SIG-M5 treated with dmso at 0.1 percent for 504 hours (cell line): ENCODE data around the gene PRRX2.
A peak's percentile ranks its signal among the peaks of the same experiment; 100 is the strongest.
"Not testable (repeated sequence)": the region's sequence is repeated elsewhere in the genome, so short reads cannot be mapped to it uniquely, and the experiment has no call there.

Source experiments
- DNase-seq: peaks from one replicate; lab custom pipeline; 2025; ENCODE audit not compliant: unreplicated experiment; lab: John Stamatoyannopoulos, UW

PRRX2 gene

DNA sequence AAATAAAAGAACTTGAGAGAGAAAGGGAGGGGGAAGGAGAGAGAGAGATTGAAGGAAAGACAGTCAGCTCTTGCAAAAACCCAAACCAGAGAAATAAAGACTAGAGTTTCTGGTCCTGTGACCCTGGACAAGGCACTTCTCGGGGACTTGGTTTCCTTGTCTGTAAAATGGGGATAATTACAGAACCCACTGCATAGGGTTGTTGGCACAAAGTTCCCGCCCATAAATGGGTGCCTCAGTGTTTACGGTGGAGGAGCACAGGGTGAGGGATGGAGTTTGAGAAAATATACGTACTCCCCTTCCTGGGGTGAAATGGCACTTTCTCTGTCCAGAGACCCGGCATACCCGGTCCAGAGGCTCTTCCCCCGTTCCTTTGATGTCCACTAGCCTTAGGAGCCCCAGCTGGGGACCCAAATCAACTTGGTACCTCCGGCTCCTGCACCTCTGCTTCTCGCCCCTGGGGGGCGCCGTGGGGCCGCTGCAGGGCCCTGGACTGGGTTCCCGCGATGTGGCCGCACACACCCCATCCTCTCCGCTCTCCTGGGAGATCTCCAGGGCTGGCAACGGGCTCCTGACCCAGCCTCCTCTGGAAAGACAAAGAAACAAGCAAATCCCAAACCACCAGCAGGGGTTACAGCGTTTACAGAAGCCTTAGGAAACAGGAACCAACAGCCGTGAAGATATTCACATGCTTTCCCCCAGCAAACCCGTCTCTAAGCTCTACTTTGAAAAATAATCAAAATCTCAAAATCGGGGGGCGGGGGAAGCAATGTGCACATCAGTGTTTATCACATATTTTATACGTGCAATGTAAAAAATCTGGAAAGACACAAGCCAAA is 61.1 kb downstream of the PRRX2 start:
- peak; percentile 61 for DNase-seq

DNA sequence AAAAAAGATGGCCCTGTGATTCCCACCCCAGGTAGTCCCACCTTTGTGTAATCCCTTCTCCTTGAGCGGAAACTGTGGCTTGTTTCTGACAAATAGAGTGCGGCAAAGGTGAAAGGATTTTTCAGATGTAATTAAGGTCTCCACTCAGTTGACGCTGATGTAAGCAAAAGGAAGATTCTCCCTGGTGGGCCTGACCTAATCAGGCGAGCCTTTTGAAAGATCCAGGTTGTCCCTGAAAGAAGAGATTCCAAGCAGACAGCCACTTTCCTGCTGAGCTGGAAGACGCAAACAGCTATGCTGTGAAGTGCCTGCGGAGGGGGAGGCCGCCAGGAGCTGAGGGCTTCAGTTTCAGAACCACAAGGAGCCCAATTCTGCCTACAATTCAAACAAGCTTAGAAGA is 63.3 kb downstream of the PRRX2 start:
- no peak for DNase-seq

DNA sequence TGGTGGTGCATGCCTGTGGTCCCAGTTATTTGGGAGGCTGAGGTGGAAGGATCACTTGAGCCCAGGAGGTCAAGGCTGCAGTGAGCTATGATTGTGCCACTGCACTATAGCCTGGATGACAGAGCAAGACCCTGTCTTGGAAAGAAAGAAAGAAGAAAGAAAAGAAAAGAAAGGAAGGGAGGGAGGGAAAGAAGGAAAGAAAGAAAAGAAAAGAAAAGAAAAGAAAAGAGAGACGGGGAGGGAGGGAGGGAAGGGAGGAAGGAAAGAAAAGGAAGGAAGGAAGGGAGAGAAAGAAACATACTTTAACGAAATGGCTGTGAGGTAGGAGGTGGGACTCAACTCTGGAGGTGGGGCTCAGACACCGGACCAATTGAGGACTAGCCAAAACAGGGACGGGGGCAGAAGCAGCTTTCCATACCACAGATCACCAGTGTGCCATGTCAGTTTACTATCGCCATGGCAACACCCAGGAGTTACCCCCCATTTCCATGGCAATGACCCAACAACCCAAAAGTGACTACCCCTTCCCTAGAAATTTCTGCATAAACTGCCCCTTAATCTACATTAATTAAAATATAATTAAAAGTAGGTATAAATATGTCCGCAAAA is 66.1 kb downstream of the PRRX2 start:
- DNase-seq: no peak

DNA sequence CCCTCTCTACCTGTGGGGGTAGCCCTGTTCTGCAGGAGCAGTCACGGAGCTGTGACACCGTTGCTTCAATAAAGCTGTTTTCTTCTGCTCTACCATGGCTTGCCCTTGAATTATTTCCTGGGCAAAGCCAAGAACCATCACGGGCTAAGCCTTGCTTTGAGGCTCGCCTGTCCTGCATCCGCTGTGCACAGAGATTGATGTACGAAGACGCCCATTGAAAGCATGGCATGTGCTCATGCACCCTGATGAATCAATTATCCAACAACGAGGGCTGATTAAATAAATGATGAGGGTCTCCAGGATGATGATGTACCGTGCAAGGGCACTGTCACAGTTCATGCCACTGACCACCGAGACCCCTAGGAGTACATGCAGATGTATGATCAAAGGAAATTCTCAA is 66.7 kb downstream of the PRRX2 start:
- no peak for DNase-seq

DNA sequence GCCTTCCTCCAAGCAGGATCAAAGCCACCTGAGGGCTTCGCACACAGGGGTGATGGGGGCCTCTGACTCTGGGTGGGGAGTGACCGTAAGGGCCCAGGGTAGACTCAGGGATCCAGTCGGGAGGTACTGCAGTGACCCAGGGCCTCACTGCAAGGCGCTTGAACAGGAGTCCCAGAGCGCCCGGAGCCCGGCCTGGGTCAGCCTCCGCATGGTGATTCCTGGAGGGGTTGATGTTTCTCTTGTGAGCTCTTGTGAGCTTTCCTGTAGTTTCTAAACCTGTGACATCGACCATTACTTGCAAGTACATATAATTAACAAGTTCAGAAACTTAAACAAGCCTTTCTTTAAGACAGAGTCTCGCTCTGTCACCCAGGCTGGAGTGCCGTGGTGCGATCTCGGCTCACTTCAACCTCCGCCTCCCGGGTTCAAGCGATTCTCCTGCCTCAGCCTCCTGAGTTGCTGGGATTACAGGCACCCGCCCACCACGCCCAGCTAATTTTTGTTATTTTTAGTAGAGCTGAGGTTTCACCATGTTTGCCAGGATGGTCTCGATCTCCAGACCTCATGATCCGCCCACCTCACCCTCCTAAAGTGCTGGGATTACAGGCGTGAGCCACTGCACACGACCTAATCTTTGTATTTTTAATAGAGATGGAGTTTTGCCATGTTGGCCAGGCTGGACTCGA is 67.6 kb downstream of the PRRX2 start:
- DNase-seq: no peak

DNA sequence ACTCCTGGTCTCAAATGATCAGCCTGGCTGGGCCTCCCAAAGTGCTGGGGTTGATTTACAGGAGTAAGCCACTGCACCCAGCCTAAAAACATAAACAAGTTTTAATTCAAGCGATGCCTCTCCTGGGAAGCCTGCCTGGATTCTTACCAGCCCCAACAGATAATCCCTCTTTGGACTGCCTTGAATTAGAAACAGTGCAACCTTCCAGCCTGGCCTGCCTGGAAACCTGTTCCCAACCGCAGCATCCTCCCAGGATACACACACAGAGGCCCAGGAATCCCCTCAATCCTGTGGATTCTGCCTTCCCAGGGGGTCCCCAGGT is 68.1 kb downstream of the PRRX2 start:
- DNase-seq: no peak

DNA sequence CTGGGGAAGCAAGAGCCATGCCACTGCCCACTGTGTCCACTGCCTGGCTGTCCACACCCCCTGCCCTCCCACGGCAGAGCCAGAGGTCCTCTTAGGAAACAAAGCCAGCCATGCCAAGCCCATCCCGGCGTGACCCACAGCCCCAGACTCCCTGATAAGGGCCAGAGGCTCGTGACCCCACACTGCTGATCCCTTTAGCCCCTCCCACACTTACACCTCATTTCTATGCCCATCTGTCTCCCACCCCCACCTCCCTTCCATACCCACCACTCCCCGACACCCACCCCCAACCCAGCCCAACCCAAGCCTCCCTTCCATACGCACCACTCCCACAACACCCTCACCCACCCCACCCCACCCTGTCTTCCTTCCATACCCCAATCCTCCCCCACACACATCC is 70.1 kb downstream of the PRRX2 start:
- DNase-seq: no peak

DNA sequence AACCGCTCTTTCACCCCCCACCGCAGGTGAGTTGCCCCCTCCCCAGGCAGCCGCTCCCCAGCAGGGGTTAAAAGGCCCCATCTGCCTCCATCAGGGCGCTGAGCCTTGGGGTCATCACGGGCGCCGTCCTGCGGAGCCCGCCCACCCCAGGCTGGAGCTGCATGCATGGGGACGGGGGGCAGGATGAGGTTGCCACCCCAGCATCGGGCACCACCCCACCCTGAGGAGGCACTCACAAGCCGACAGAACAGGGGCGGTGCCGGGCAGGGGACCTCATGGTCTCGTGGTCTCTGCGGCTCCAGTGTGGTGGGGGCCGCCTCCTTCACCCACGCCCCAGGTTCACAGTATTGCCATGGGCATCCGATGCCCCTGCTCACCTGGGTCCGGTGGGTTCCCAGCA is 70.9 kb downstream of the PRRX2 start:
- no peak for DNase-seq

DNA sequence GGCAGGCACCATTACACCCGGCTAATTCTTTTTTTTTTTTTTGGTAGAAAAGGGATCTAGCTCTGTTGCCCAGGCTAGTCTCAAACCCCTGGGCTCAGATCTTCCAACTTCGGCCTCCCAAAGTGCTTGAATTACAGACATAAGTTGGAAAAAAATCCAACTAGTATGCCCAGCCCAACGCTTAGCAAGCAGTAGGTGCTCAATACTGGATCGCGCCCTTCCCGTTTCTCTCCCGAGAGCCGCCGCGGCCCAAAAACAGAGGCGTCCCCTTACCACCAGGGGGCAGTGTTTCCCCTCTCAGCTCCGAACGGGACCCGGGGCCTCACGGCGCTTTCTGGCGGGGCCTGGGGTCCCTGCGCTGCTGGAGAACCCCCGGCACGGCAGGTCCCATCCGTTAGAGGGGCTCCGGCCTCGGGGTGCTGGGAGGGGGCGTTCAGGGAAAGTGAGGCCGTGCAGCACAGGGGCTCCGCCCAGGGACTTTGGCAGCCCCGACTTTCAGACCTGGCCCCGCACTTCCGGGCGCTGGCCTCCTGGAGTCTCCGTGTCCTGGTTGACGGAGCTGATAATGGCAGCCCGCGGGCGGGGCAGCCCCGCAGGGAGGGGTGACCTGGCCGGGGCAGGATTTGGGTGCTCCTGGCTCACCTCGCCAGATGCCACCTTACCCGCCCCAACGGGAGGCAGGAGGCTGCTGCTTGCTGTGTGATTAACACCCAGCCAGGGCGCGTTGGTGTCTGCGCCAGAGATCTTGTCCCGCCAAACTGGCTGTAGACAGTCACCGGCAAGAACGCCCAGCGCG is 72.2 kb downstream of the PRRX2 start:
- peak; percentile 66 for DNase-seq

DNA sequence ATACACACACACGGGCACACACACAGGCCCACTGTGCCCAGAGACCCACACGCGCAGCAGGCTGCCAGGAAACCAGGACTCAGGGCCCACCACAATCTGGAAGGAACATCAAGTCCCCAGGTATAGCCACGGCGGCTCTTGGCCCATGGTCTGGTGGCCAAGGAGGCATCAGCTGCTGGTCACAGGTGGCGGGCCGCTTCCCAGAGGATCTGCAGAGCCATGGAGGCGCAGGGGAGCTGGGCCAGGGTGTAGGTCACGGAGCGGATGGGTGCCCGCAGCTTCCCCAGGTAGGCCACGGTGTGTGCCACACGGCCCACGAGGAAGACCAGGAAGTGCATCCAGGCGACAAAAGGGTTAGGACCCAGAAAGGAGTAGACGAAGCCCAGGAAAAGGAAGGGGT is 74.0 kb downstream of the PRRX2 start:
- DNase-seq: no peak

DNA sequence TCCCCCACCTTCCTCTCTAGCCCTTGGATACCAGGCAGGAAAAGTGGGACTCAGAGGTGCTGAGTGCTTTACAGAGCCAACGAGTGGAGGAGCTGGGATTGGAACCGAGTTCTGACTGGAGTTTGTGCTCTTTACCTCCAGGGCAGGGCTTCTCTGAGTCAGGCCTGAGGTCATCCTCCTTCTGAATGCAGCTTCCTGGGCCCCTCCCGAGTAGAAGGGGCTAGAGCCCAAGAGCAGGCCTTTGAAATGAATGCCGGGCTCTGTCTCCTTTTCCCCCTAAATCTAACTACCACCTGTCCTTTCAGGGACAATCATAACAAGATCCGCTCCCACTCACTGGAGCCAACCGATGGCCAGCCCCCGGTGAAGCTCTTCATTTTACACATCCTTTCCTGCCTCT is 74.7 kb downstream of the PRRX2 start:
- no peak for DNase-seq

DNA sequence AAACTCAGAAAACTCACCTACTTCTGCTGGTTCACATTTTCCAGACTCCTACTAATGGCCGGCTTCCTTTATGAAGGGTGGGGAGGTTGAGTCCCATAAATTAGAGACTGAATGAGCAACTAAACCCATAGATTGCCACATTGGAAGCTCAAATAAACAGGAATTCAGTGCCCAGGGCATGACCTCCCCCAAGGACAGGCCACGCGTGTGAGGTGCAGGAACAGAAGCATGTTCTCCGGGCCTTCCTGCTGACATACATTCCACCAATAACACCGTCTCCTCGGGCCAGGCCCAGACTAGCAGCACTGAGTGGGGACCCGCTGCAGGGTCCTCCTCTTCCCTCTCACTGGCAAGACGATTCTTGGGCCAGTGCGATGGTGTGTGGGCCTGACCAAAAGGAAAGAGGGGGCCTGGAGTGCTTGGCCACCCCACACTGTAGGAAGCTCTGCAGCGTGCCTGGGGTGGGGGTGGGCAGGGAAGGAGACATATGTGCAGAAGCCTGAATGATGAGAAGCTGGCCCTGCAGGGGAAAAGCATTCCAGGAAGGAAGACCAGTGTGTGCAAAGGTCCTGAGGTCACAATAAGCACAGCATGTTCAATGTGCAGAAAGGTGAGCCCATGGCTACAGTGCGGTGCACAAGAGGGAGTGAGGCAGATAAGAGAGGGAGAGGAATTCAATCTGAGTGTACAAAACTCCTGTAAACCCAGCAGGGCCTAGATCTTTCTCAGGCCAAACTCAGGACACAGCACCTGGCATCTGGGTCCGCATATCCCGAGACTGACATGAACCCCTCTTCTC is 75.4 kb downstream of the PRRX2 start:
- no peak for DNase-seq

DNA sequence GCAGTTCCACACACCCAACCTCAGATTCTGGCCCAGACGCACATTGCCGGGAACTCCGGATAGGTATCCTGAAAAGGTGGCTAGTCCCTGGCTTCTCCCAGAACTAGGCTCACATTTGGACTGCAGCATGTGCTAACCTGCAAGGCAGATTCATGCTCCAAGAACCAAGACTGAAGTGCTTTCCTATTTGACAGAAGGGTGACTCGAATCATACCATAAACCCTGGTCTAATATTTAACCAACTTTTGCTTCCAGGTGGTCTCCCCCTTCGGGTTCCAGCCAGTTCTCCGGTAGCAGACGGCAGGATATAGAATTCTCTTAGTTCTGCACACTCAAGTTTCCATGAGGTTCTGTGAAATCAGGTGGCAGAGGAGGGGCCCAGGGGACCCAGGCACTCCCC is 79.8 kb downstream of the PRRX2 start:
- no peak for DNase-seq

DNA sequence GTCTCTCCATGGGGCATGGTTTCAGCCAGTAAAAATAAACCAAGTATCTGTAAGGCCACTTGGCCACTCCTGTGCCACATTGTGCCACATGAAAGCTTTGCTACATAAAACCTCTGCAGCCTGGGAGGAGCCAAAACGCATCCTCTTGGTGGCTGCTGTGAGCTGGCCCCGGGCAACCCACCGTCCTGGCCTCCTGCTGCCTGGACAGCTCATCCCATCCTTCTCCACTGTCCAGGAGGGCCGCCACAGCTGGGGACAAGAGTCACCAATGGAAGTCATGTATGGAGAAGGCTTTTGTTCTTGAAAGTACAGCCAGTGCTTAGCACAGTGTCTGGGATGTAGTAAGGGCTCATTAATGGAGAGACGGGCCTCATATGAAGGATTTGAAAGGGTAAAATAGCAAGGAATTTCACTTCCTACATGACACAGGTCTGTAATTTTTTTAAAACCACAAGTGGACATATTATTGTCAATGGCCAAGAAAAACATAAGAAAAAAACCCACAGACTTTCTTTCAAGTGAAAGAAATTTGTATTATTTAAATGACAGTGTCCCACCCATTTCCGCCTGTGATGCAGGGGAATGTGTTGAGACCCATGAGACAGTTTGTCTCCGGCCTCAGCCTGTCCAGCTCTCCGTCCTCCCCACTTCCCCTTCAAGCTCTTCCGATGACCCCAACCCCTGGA is 80.8 kb downstream of the PRRX2 start:
- no peak for DNase-seq

DNA sequence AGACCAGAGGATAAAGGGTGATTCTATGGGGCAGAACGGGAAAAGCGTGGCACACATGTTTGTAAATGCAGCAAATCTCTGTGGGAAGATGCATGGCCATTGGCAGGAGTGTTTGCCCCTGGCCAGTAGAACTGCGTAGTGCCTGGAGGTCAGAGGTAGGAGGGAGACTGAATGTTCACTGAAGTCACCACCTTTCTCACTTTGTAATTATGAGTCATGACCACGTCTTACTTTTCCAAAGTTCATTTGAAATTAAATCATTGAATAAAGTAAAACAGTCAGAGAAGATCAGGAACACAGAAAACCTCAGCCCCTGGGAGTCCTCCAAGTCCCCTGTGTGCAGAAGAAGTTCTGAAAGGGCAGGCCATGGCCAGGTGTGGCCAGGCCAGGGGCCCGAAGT is 82.8 kb downstream of the PRRX2 start:
- no peak for DNase-seq

DNA sequence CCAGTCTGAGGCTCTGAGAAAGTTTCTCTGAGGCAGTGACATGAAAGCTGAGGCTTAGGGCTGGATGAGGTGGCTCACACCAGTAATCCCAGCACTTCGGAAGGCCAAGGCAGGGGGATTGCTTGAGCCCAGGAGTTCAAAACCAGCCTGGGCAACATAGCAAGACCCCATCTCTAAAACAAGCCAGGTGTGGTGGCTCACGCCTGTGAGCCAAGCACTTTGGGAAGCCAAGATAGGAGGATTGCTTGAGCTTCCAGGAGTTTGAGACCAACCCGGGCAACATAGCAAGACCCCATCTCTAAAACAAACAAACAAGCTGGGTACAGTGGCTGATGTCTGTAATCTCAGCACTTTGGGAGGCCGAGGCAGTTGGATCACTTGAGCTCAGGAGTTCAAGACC is 83.6 kb downstream of the PRRX2 start:
- DNase-seq: not testable (repeated sequence)

DNA sequence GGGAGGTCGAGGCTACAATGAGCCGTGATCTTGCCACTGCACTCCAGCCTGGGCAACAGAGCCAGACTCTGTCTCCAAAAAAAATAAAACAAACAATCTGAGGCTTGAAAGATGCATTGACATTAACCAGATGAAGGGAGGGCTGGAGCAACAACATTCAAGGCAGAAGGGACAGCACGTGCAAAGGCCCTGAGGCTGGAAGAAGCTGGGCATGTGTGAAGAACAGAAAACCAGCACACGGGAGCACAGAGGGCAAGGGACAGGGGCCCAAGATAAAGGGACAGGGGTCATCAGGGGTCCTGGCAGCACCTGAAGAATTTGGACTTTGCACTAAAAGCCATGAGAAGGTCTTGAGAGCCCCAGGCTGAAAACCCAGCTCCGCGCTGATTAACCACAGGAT is 84.1 kb downstream of the PRRX2 start:
- DNase-seq: no peak

DNA sequence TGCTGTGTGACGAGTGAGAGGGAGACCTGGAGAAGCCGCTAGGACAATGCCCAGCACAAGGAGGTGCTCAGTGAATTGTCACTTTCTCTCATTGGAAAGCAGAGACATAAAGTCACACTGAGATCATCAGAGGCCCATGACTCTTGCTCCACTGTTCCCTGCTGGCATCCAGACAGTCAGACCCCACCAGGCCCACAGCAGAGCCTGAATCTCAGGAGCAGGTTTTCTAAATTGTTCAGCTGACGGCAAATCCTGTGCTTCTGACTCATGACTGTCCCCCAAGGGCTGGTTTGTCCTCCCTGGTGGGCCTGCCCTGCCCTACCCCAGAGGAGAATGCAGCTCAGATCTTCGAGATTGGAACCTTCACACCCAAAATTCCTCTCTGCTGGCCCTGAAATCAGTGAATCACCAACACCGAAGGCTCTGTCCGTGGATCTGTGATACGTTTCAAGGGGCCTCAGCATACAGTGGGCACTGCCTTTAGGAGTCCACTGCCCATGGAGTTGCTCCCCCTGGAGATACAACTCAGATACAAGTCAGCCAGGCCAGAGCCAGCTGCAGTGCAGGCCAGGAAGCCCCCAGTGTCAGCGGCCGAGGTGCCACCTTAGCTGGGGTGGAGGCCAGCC is 84.7 kb downstream of the PRRX2 start:
- DNase-seq: no peak

DNA sequence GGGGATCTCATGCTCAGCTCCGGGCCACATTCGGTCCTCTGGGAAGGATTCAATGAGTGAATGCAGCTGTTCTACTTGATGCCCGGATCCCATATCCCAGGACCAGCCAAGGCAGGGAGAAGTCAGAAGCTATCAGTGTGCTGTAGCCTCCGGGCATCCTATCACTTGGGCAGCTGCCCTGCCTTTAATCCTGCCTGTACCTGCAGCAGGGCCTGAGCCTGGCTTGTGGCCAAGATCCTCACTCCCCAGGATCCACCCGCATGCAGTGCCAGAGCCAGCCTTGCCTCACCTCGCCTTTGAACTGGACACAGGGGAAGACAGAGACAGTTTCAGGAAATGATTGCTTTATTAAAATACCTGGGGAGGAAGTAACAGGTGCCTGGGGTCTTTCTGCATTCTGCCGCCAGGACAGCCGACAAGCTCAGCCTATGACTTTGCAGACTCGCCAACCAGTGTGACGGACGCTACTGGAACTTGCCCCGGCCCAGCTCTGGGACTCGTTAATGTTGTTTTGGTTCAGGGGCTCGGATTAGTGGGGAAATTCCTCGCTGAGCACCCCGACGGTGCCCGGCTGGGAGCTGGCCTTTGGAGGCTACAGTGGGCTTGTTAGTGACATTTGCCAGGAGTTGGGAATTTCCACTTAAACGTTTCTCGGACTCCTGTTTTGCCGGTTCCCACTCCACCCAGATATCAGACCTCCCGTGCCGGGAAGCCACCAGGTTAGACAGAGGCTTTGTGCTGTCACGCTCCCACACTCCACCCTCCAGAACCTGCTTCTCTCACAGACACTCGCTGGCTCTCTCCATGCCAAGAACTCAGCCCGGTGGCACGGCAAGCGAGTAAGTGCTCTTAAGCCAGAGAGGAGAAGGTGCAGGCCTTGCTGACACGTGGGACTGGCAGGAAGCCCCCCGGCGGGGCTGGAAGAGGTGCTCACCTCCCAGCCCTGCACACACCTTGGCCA is 86.7 kb downstream of the PRRX2 start:
- DNase-seq: no peak
